HepG2 (cell line): Measurements from ENCODE around the gene GP9. TPM values are rescaled to one million over a fixed set of nuclear protein-coding genes. Genes with fewer than 3 reads are reported as not detected.

Experiments used
- ATAC-seq: fragments of 200-7000 bp; cut with Tn5 transposase; 3 replicates; pipeline ENCODE4 v1.9.1; 2020; ENCODE audit warnings: mild to moderate bottlenecking, moderate library complexity
- BruUV-seq: library from RNA; stranded (reverse); fragments of 400-500 nt; replicated peaks from 2 replicates; lab custom pipeline; 2021; lab: Mats Ljungman, UMichigan
- CTCF ChIA-PET: fragments of 300-600 bp; formaldehyde crosslinking; extraction: SDS; loops from one replicate; lab custom pipeline; 2021; ENCODE audit warnings: low total read pairs, inconsistent platforms, low intra/inter-chr PET ratio; lab: Yijun Ruan, JAX
- POLR2A ChIA-PET: fragments of 350-600 bp; sonication (Branson Sonifier 250); formaldehyde crosslinking; loops from one replicate; lab custom pipeline; 2020; ENCODE audit warnings: antibody characterized with exemption, inconsistent platforms; lab: Yijun Ruan, JAX
- DNase-seq: peaks from one replicate; pipeline ENCODE4 v3.0.0-alpha.2; 2015; ENCODE audit warnings: low spot score
- FAIRE-seq: peaks from 3 replicates; lab custom pipeline; 2011; peaks lifted over from hg19 to GRCh38; lab: Jason Lieb, UNC
- H2AFZ ChIP-seq: one replicate; pipeline ENCODE4 v1.6.1; 2011; ENCODE audit warnings: low read length, inconsistent platforms
- H3K27ac ChIP-seq: fragments of 300-600 bp; 3 replicates; pipeline ENCODE4 v1.8.0; 2011; ENCODE audit warnings: mixed run types, mild to moderate bottlenecking, mixed read lengths, low read length, inconsistent platforms; ENCODE audit not compliant: insufficient read depth; ENCODE audit errors: extremely low read length
- H3K27me3 ChIP-seq, 2 experiments: fragments of 200-600 bp in 1 of 2; 2 replicates in 1 of 2; 3 replicates in 1 of 2; pipeline versions ENCODE4 v1.6.0 to v1.8.0; 2011; ENCODE audit warnings: low read length in 2 of 2, mild to moderate bottlenecking in 2 of 2, moderate library complexity in 2 of 2, inconsistent platforms in 1 of 2; ENCODE audit not compliant: insufficient read depth in 2 of 2, control insufficient read depth in 1 of 2
- H3K36me3 ChIP-seq, 2 experiments: fragments of 200-600 bp in 1 of 2; replicated peaks in 1 of 2; 2 replicates in 1 of 2; 3 replicates in 1 of 2; pipeline versions ENCODE4 v1.5.1 to v1.8.0; 2011; ENCODE audit warnings: low read length in 2 of 2, inconsistent platforms in 1 of 2; ENCODE audit not compliant: insufficient read depth in 2 of 2, control insufficient read depth in 1 of 2
- H3K4me1 ChIP-seq: 2 replicates; pipeline ENCODE4 v1.5.1; 2012; ENCODE audit warnings: low read length, inconsistent platforms; ENCODE audit not compliant: insufficient read depth
- H3K4me2 ChIP-seq: 2 replicates; pipeline ENCODE4 v1.6.0; 2011; ENCODE audit warnings: low read depth, low read length, inconsistent platforms
- H3K4me3 ChIP-seq, 3 experiments: fragments of 200-600 bp in 1 of 3; sonication (generic), shearing (Covaris generic) in 1 of 3; replicated peaks in 1 of 3; 2 replicates each; pipeline ENCODE4 v1.5.1; 2011 to 2016; ENCODE audit warnings: low read length in 3 of 3, inconsistent platforms in 2 of 3, low read depth in 2 of 3, mild to moderate bottlenecking in 2 of 3, control low read depth in 1 of 3, mixed read lengths in 1 of 3; ENCODE audit not compliant: insufficient read depth in 1 of 3
- H3K79me2 ChIP-seq: one replicate; pipeline ENCODE4 v1.6.1; 2011; ENCODE audit warnings: low read length, inconsistent platforms; ENCODE audit not compliant: insufficient read depth
- H3K9ac ChIP-seq: 2 replicates; pipeline ENCODE4 v1.6.0; 2011; ENCODE audit warnings: mild to moderate bottlenecking, low read depth, low read length, inconsistent platforms; ENCODE audit not compliant: insufficient read depth
- H3K9me3 ChIP-seq: 2 replicates; pipeline ENCODE4 v1.5.1; 2012; ENCODE audit warnings: mild to moderate bottlenecking, low read length
- H4K20me1 ChIP-seq: 2 replicates; pipeline ENCODE4 v1.6.0; 2011; ENCODE audit warnings: inconsistent platforms, mild to moderate bottlenecking, low read length, moderate library complexity; ENCODE audit not compliant: insufficient read depth
- ATF3 ChIP-seq: sonication (generic); formaldehyde crosslinking; IDR thresholded peaks from 2 replicates; pipeline ENCODE4 v1.4.0; 2020; ENCODE audit warnings: missing genetic modification reagents
- FOSL2 ChIP-seq: sonication (generic); formaldehyde crosslinking; IDR thresholded peaks from 2 replicates; pipeline ENCODE4 v1.4.0; 2020; ENCODE audit warnings: missing genetic modification reagents
- NFYB ChIP-seq: sonication (generic); formaldehyde crosslinking; IDR thresholded peaks from 2 replicates; pipeline ENCODE4 v1.4.0; 2020; ENCODE audit warnings: missing genetic modification reagents
- ZMYM4 ChIP-seq: sonication (generic); formaldehyde crosslinking; IDR thresholded peaks from 2 replicates; pipeline ENCODE4 v1.8.1; 2023; ENCODE audit warnings: mild to moderate bottlenecking, missing genetic modification reagents
- ZNF687 ChIP-seq: sonication (generic); formaldehyde crosslinking; IDR thresholded peaks from 2 replicates; pipeline ENCODE4 v1.5.1; 2020; ENCODE audit warnings: mild to moderate bottlenecking, missing genetic modification reagents, moderate library complexity
- WGBS: methylation state at CpG from one replicate; pipeline ENCODE4 v1.1.6; 2017; ENCODE audit warnings: low lambda C conversion rate; 5-methylcytosine and 5-hydroxymethylcytosine counted together
- in situ Hi-C: cut with HindIII; loops from 2 replicates; pipeline ENCODE4 v1.10.0; 2017; ENCODE audit warnings: low pct_unique_long_range_greater_than_20kb; ENCODE audit not compliant: extremely low pct_ligation_motif_present
- intact Hi-C: fragments of 100-400 bp; cut with micrococcal nuclease; formaldehyde crosslinking; loops from one replicate; pipeline ENCODE4 v1.10.0; 2022; ENCODE audit not compliant: unreplicated experiment
- polyA plus RNA-seq, 8 experiments: library from polyadenylated mRNA; depleted of rRNA in 3 of 8; stranded (reverse) in 7 of 8; unstranded in 1 of 8; fragments of >200 nt; fragmentation: Illumina TruSeq in 4 of 8; extraction: Trizol in 4 of 8; gene quantifications; 2 replicates each; pipeline versions ENCODE4 v1.2.1 to v1.2.3, GENCODE V29; 2011 to 2016; ENCODE audit warnings: low read depth in 4 of 8, missing spikeins in 1 of 8, mixed read lengths in 1 of 8; ENCODE audit not compliant: insufficient read depth in 1 of 8
- total RNA-seq, 5 experiments: library from RNA; depleted of rRNA; stranded (reverse); fragments of >200 nt; fragmentation: Illumina TruSeq; extraction: Trizol; gene quantifications; 2 replicates each; pipeline ENCODE4 v1.2.3, GENCODE V29; 2016; ENCODE audit warnings: low read depth in 1 of 5

Gene GP9
- total and polyA plus RNA-seq, 2 of the 13 experiments (the other 11 are each of a cell fraction or from before 2014, with no cell fraction given) = not detected

GRCh38 chr3:129013491-129013891, 47.1 kb upstream of the GP9 start:
- DNase-seq = no peak
- peaks cover 27% of the 10 kb centered on the region for H3K4me1 ChIP-seq
- ATAC-seq = no peak
- intact Hi-C loops (no loop called here), in situ Hi-C loops (no loop called here)
- FAIRE-seq = no peak
- no peaks in the 10 kb centered on the region for H3K36me3 ChIP-seq
- H2AFZ ChIP-seq = no peak overlapping the region
- no TSS peak for BruUV-seq
- no peak overlapping the region for H3K4me3 ChIP-seq
- ChIA-PET POLR2A (no interaction called here), CTCF (no interaction called here)
- H3K27ac ChIP-seq = no peak overlapping the region
- H3K79me2 ChIP-seq = no peaks in the 10 kb centered on the region
- no peaks in the 10 kb centered on the region for H4K20me1 ChIP-seq
- H3K9me3 ChIP-seq = no peaks in the 10 kb centered on the region
- H3K9ac ChIP-seq = no peak overlapping the region
- H3K4me2 ChIP-seq = no peak overlapping the region
- H3K27me3 ChIP-seq = peaks cover 6 to 50% of the 10 kb centered on the region in 2 experiments; a peak in 4 of 5 replicates
- 72% methylated on average over 3 of the region's 3 CpGs for WGBS
- peak; percentile 15; the same call in 1 of the 2 replicates for TF ChIP-seq NFYB (CRISPR knock-in tag)
- no peak for TF ChIP-seq ZMYM4 (CRISPR knock-in tag)

GRCh38 chr3:129014148-129014547, 46.4 kb upstream of the GP9 start:
- intact Hi-C loops = no loop called here
- Histone ChIP-seq H3K4me1 (peaks cover 32% of the 10 kb centered on the region), H3K27me3 (peaks cover 6 to 54% of the 10 kb centered on the region in 2 experiments; a peak in 4 of 5 replicates), H2AFZ (no peak overlapping the region), H3K27ac (no peak overlapping the region), H4K20me1 (no peaks in the 10 kb centered on the region), H3K79me2 (no peaks in the 10 kb centered on the region), H3K9me3 (no peaks in the 10 kb centered on the region), H3K9ac (no peak overlapping the region), H3K36me3 (no peaks in the 10 kb centered on the region), H3K4me2 (no peak overlapping the region), H3K4me3 (no peak overlapping the region; a peak in 1 of 6 replicates)
- no peak for FAIRE-seq
- in situ Hi-C loops = no loop called here
- 34% methylated on average over 7 of the region's 13 CpGs for WGBS
- BruUV-seq = no TSS peak
- no peak for DNase-seq
- CTCF ChIA-PET = no interaction called here
- POLR2A ChIA-PET = no interaction called here
- peak; percentile 56 for ATAC-seq
- TF ChIP-seq ATF3 (CRISPR knock-in tag) = no peak
- 0 out of 2 replicates have a peak, but pooled peaks have one; percentile 32 for TF ChIP-seq FOSL2
- peak; percentile 36; the same call in 1 of the 2 replicates for TF ChIP-seq ZNF687 (CRISPR knock-in tag)
